ENCODE data around the gene TIMM50.

DNA sequence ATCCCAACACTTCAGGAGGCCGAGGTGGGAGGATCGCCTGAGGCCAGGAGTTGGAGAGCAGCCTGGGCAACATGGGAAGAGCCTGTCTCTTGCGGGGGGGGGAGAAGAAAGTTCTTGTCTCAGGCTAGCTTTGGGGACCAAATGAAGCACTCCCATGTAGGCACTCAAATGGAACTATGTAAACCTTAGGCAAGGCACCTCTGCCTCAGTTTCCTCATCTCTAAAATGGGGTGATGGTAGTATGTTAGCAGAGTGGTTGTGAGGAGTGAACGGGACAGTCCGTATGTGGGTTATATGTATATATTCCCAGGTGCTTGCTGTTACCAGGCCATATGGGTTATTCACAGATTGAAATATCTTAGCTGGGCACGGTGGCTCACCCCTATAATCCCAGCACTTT is 11.6 kb downstream of the TIMM50 start:
- no peak for TF ChIP-seq POLR2A (IDR thresholded peaks at IDR 0.05)
- TF ChIP-seq, protein P1, sequence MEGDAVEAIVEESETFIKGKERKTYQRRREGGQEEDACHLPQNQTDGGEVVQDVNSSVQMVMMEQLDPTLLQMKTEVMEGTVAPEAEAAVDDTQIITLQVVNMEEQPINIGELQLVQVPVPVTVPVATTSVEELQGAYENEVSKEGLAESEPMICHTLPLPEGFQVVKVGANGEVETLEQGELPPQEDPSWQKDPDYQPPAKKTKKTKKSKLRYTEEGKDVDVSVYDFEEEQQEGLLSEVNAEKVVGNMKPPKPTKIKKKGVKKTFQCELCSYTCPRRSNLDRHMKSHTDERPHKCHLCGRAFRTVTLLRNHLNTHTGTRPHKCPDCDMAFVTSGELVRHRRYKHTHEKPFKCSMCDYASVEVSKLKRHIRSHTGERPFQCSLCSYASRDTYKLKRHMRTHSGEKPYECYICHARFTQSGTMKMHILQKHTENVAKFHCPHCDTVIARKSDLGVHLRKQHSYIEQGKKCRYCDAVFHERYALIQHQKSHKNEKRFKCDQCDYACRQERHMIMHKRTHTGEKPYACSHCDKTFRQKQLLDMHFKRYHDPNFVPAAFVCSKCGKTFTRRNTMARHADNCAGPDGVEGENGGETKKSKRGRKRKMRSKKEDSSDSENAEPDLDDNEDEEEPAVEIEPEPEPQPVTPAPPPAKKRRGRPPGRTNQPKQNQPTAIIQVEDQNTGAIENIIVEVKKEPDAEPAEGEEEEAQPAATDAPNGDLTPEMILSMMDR (IDR thresholded peaks at IDR 0.05): no peak

Measured in testis (tissue), 2 donors.